ENCODE results near the gene PCBP2.

PCBP2 gene

DNA sequence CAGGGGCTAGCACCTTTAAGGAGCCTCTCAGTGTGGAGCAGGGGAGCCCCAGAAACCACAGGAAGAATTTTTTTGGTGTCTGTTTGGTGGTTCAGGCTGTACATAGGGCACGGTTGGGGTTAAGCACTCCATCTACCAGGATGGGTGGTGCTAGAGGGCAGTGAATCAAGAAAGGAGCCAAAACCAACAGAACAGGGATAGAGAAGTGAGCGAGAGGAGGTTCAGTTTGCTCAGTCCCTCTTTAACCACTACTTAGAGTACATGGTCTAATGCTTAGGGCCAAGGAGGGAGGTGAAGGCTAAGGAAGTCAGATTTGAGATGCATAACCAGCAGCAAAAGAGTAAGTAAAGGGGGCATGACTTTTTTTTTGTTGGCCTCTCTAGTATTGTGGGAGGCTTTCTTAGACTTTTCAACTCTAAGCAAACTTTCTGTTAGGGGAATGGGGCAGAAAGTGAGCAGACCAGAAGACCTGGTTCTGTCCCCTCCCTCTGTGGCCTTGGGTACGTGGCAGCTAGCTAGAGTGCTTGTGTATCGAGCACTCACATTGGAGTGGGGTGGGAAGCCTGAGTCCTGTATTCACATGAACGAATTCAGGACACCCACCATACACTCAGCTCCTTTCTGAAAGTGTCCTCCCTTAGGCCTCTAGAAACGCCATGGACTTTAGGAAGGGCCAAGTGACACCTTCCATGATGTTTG lies 62.0 kb downstream of the PCBP2 start:
- H3K4me1 ChIP-seq (ENCODE audit: low read depth, poor library complexity, severe bottlenecking): peaks cover 2% of the 10 kb centered on the region
- H3K79me2 ChIP-seq (ENCODE audit: insufficient read depth, low read depth): no peaks in the 10 kb centered on the region
- H2AFZ ChIP-seq (ENCODE audit: low read depth): no peak overlapping the region
- H3K36me3 ChIP-seq (ENCODE audit: insufficient read depth): no peaks in the 10 kb centered on the region
- no peak overlapping the region for H3K27ac ChIP-seq
- no peak overlapping the region for H3K4me3 ChIP-seq (IDR thresholded peaks at IDR 0.05; ENCODE audit: insufficient read depth, low read depth, low read length)
- H3K9ac ChIP-seq: no peak overlapping the region
- TF ChIP-seq, protein P1, sequence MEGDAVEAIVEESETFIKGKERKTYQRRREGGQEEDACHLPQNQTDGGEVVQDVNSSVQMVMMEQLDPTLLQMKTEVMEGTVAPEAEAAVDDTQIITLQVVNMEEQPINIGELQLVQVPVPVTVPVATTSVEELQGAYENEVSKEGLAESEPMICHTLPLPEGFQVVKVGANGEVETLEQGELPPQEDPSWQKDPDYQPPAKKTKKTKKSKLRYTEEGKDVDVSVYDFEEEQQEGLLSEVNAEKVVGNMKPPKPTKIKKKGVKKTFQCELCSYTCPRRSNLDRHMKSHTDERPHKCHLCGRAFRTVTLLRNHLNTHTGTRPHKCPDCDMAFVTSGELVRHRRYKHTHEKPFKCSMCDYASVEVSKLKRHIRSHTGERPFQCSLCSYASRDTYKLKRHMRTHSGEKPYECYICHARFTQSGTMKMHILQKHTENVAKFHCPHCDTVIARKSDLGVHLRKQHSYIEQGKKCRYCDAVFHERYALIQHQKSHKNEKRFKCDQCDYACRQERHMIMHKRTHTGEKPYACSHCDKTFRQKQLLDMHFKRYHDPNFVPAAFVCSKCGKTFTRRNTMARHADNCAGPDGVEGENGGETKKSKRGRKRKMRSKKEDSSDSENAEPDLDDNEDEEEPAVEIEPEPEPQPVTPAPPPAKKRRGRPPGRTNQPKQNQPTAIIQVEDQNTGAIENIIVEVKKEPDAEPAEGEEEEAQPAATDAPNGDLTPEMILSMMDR (conservative IDR thresholded peaks at IDR 0.05; ENCODE audit: low read depth, low read length): no peak
- no peak overlapping the region for H3K4me2 ChIP-seq
- H3K27me3 ChIP-seq (ENCODE audit: insufficient read depth, low read depth): no peaks in the 10 kb centered on the region
- H4K20me1 ChIP-seq (ENCODE audit: insufficient read depth): no peaks in the 10 kb centered on the region

DNA sequence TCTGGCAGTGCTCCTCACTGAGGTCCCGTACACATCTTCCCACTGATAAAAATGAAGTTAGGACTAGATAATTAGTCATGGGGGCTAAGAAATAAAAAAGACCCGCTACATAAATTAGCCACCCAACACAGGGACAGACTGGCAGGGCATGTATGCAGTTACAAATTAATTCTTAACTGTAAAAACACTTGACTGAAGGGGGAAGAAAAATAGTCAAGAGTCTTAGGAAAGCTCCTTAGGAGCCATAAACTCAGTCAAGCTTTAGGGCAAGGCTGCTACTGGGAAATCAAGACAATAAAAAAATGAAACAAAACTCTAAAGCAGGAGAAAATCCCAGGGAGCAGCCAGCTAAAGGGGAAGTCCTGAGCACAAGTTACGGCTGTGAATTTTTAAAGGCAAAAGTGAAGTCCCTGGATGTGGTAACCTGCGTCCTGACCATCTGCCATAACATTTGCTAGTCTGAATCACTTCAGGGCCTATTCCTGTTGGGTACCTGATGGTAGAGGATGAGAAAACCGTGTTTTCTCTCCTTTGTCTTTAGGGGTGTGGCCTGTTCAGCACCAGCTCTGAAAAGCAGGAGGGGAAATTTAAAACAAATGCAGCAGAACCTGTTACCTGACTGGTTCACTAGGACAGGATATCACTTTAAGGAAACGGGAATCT lies 62.9 kb downstream of the PCBP2 start:
- TF ChIP-seq, protein P1 (conservative IDR thresholded peaks at IDR 0.05; ENCODE audit: low read depth, low read length): no peak
- no peak overlapping the region for H3K4me3 ChIP-seq (IDR thresholded peaks at IDR 0.05; ENCODE audit: insufficient read depth, low read depth, low read length)
- no peak overlapping the region for H2AFZ ChIP-seq (ENCODE audit: low read depth)
- no peak overlapping the region for H3K4me2 ChIP-seq
- H3K9ac ChIP-seq: no peak overlapping the region
- H3K4me1 ChIP-seq (ENCODE audit: low read depth, poor library complexity, severe bottlenecking): no peaks in the 10 kb centered on the region
- no peaks in the 10 kb centered on the region for H4K20me1 ChIP-seq (ENCODE audit: insufficient read depth)
- H3K36me3 ChIP-seq (ENCODE audit: insufficient read depth): no peaks in the 10 kb centered on the region
- H3K27ac ChIP-seq: no peak overlapping the region
- no peaks in the 10 kb centered on the region for H3K27me3 ChIP-seq (ENCODE audit: insufficient read depth, low read depth)
- no peaks in the 10 kb centered on the region for H3K79me2 ChIP-seq (ENCODE audit: insufficient read depth, low read depth)

DNA sequence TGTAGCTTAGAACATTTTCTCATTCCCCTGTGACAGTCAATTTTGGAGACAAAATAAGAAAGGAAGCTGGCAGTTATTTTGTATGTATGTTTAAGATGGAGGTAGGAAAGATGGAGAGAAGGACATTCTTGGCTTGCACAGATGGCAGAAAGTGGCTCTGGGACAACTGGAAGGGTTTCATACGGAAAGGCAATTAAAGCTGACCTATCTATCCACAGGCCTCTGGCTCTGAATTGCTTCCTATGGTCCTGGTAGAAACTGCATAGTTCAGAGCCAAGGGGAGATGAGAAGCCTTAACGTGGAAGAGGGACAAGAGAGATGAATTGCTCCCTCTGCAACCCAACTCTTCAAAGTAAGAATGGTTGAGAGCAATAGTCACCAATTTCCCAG lies 63.4 kb downstream of the PCBP2 start:
- H3K79me2 ChIP-seq (ENCODE audit: insufficient read depth, low read depth): no peaks in the 10 kb centered on the region
- H3K4me3 ChIP-seq (IDR thresholded peaks at IDR 0.05; ENCODE audit: insufficient read depth, low read depth, low read length): no peak overlapping the region
- H2AFZ ChIP-seq (ENCODE audit: low read depth): no peak overlapping the region
- TF ChIP-seq, protein P1 (conservative IDR thresholded peaks at IDR 0.05; ENCODE audit: low read depth, low read length): no peak
- H3K4me1 ChIP-seq (ENCODE audit: low read depth, poor library complexity, severe bottlenecking): no peaks in the 10 kb centered on the region
- no peaks in the 10 kb centered on the region for H3K36me3 ChIP-seq (ENCODE audit: insufficient read depth)
- no peaks in the 10 kb centered on the region for H3K27me3 ChIP-seq (ENCODE audit: insufficient read depth, low read depth)
- H3K9ac ChIP-seq: no peak overlapping the region
- no peak overlapping the region for H3K4me2 ChIP-seq
- no peak overlapping the region for H3K27ac ChIP-seq
- H4K20me1 ChIP-seq (ENCODE audit: insufficient read depth): no peaks in the 10 kb centered on the region

DNA sequence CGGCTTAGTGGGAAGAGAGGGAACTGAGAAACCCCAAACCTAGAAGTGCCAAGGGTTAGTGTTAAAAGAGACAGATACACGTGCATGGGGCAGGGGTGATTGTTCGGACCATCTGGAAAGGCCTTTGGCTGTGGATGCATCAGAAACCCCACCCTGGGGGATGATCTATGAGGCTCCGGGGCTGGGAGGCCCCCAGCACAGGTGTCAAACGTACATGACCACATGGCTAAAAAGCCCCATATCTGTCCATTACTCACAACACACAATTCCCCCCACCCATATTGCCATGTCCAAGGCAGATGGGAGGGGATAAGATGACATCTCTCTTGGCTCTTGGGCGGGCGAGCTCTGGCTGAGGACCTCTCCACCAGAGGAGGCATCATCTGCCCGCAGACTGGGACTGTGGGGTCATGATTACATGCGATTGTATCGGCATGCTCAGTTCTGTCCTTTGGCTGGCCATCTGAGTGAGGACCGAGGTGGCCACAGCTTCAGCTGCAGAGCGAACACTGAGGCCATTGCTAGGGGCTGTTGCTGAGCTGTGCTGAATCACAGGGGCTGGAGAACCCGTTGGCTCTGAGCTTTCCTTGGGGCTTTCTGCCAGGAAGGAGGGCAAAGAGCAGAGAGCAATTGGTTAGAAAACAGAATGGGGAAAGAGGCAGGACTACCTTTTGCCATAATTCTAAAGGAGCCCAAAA lies 65.0 kb downstream of the PCBP2 start:
- no peak overlapping the region for H3K9ac ChIP-seq
- no peaks in the 10 kb centered on the region for H3K27me3 ChIP-seq (ENCODE audit: insufficient read depth, low read depth)
- TF ChIP-seq, protein P1 (conservative IDR thresholded peaks at IDR 0.05; ENCODE audit: low read depth, low read length): no peak
- no peak overlapping the region for H3K4me2 ChIP-seq
- no peaks in the 10 kb centered on the region for H3K4me1 ChIP-seq (ENCODE audit: low read depth, poor library complexity, severe bottlenecking)
- H3K27ac ChIP-seq: no peak overlapping the region
- H3K4me3 ChIP-seq (IDR thresholded peaks at IDR 0.05; ENCODE audit: insufficient read depth, low read depth, low read length): no peak overlapping the region
- H3K36me3 ChIP-seq (ENCODE audit: insufficient read depth): no peaks in the 10 kb centered on the region
- no peaks in the 10 kb centered on the region for H3K79me2 ChIP-seq (ENCODE audit: insufficient read depth, low read depth)
- no peak overlapping the region for H2AFZ ChIP-seq (ENCODE audit: low read depth)
- no peaks in the 10 kb centered on the region for H4K20me1 ChIP-seq (ENCODE audit: insufficient read depth)
